NB4 (cell line): ENCODE data around the gene EIF2S3B.

Source experiments
- DNase-seq: peaks from one replicate; pipeline ENCODE4 v3.0.0; 2010; ENCODE audit warnings: low read depth
- H3K4me3 ChIP-seq: one replicate; pipeline ENCODE4 v1.5.1; 2011; ENCODE audit warnings: mild to moderate bottlenecking, low read depth, low read length, moderate library complexity
- MYC ChIP-seq: IDR thresholded peaks from 2 replicates; pipeline ENCODE4 v1.6.1; 2011; ENCODE audit warnings: low read depth, low read length
- POLR2A ChIP-seq: IDR thresholded peaks from 2 replicates; pipeline ENCODE4 v1.6.1; 2011; ENCODE audit warnings: mild to moderate bottlenecking; ENCODE audit not compliant: insufficient read length; ENCODE audit errors: extremely low read depth
- TF ChIP-seq, protein P1 (sequence below): IDR thresholded peaks from 2 replicates; pipeline ENCODE4 v1.6.1; 2011; ENCODE audit warnings: low read depth, low read length
- TF ChIP-seq, protein P2 (sequence below): IDR thresholded peaks from one replicate; pipeline ENCODE4 v1.5.1; 2012; ENCODE audit warnings: low read depth, low read length

EIF2S3B gene

DNA sequence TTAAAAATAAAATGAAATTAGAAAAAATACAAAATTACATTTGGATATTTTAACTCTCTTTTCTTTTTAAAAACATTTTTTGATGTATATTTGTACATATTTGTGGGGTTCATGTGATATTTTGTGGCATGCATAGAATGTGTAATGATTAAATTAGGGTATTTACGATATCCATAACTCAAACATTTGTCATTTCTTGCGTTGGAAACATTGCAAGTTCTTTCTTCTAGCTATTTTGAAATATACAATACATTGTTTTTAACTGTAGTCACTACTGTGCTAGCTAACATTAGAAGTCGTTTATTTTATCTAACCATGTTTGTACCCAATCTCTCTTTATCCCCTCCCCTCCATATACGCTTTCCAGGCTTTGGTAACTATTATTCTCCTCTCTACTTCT lies 13.9 kb upstream of the EIF2S3B start:
- H3K4me3 ChIP-seq = no peak overlapping the region
- no peak for DNase-seq
- TF ChIP-seq, protein P1, sequence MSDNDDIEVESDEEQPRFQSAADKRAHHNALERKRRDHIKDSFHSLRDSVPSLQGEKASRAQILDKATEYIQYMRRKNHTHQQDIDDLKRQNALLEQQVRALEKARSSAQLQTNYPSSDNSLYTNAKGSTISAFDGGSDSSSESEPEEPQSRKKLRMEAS = no peak
- TF ChIP-seq, protein P2, sequence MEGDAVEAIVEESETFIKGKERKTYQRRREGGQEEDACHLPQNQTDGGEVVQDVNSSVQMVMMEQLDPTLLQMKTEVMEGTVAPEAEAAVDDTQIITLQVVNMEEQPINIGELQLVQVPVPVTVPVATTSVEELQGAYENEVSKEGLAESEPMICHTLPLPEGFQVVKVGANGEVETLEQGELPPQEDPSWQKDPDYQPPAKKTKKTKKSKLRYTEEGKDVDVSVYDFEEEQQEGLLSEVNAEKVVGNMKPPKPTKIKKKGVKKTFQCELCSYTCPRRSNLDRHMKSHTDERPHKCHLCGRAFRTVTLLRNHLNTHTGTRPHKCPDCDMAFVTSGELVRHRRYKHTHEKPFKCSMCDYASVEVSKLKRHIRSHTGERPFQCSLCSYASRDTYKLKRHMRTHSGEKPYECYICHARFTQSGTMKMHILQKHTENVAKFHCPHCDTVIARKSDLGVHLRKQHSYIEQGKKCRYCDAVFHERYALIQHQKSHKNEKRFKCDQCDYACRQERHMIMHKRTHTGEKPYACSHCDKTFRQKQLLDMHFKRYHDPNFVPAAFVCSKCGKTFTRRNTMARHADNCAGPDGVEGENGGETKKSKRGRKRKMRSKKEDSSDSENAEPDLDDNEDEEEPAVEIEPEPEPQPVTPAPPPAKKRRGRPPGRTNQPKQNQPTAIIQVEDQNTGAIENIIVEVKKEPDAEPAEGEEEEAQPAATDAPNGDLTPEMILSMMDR = no peak
- TF ChIP-seq MYC (no peak), POLR2A (no peak)

DNA sequence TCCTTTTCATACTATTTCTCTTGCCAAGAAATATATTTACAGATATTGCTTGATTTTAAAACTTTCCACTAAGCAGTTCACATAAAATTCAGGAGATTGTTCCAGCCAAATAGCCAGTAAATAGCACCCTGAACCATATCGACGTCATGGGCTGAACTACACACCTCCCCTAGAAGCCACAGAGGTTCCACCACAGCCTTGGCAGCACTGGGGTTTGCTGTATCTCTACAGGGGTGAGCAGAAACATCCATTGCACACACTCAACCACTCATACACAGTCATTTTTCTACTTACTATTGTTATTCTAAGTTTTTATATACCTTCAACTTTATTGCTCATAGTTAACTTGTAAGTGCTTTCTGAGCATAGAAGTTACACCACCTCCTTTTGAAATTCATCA lies 8.1 kb upstream of the EIF2S3B start:
- DNase-seq = peak; percentile 1
- no peak overlapping the region for H3K4me3 ChIP-seq
- TF ChIP-seq MYC (no peak), POLR2A (no peak)
- TF ChIP-seq, protein P1 = no peak
- TF ChIP-seq, protein P2 = no peak

DNA sequence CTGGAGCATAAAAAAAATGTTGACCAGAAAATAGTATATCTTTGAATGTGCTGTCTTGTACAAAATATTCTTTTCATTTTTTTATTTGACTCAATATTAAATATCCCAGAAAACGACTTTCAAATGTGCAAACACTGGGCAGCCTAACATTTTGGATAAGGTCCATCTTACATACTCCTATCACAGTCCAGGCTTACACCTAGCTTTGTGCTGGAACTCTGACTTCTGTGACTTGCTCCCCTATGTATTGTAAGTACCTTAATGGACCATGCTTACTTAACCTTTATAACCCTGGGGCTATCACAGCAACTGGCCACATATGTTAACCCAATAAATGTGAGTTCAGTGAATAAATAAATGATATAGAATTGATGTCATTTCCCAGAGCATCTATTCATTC lies 7.6 kb upstream of the EIF2S3B start:
- TF ChIP-seq, protein P2 = no peak
- TF ChIP-seq, protein P1 = no peak
- TF ChIP-seq POLR2A (no peak), MYC (no peak)
- H3K4me3 ChIP-seq = no peak overlapping the region
- DNase-seq = no peak

DNA sequence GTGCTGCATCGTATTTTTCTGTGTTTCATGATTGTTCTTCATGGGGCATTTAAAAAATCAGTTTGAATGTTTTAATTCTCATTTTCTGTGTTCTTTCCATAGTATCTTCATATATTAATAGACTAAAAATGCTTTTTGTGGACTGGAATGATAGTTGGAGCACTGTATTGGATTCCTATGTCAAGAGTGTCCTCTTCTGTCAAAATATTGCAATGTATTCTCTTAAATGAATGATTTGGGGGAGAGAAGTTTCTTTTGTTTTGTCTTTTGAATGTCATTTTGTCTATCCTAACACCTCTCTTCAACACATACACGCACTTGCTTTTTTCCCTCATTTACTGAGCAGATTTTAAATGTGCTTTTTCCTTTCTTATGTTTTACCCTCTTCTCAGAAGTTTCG lies 4.7 kb upstream of the EIF2S3B start:
- peak; percentile 30 for DNase-seq
- no peak overlapping the region for H3K4me3 ChIP-seq
- no peak for TF ChIP-seq MYC
- TF ChIP-seq, protein P2 = no peak
- no peak for TF ChIP-seq POLR2A
- TF ChIP-seq, protein P1 = no peak

DNA sequence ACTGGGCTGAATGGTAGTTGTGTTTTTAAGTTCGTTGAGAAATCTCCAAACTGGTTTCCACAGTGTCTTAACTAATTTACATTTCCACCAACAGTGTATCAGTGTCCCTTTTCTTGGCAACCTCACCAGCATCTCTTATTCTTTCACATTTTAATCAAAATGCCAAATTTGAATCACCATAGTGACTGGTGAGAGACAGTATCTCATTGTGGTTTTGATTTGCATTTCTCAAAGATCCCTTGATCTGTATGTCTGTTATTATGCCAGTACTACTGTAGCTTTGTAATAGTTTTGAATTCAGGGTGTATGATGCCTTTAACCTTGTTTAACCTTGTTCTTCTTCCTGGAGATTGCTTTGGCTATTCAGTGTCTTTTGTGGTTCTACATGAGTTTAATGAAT lies 2.2 kb upstream of the EIF2S3B start:
- no peak overlapping the region for H3K4me3 ChIP-seq
- DNase-seq = no peak
- TF ChIP-seq, protein P1 = no peak

DNA sequence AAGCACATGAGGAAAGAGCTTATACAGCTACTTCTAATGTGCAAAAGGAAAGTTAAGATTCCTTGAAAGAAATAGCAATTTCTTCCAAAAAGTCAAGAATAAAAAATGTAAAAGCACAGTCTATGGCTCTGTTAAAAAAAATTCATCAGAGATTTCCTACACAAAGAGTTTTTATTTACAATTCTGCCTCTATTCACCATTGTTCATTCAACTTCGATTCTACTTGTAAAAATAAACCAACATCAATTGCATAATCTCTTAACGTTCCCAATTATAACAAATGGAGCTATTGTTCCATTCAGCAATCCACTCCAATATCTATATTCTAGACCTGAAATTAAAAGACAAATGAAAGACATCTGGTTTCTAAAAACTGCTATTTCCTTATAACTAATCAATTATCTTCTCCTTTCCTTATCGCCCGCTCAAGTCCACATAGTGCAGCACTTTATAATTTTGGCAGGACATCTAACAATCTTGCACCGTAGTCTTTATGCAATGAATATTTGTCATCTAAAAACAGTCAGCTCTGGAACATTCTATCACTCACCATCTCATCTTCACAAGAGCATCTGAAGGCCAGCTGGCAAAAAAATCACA lies 6.2 kb downstream of the EIF2S3B start:
- no peak for DNase-seq
- TF ChIP-seq MYC (no peak), POLR2A (no peak)
- TF ChIP-seq, protein P2 = no peak
- TF ChIP-seq, protein P1 = no peak
- no peak overlapping the region for H3K4me3 ChIP-seq
